Testis (tissue), 3 donors: ENCODE measurements around the gene EFNB3. TPM values are rescaled to one million over a fixed set of nuclear protein-coding genes. Genes with fewer than 3 reads are reported as not detected.

ENCODE experiments used
- DNase-seq: peaks from one replicate; pipeline ENCODE4 v3.0.0-alpha.2; 2019
- H3K27ac ChIP-seq, 2 donors: fragments of 200-600 bp; sonication (generic); one replicate each; pipeline ENCODE4 v1.5.1; 2019
- H3K27me3 ChIP-seq: fragments of 200-600 bp; sonication (generic); one replicate; pipeline ENCODE4 v1.5.1; 2019
- H3K36me3 ChIP-seq: fragments of 200-600 bp; sonication (generic); one replicate; pipeline ENCODE4 v1.5.1; 2017; ENCODE audit warnings: low read depth; ENCODE audit errors: missing control alignments
- H3K4me1 ChIP-seq: fragments of 200-600 bp; sonication (generic); one replicate; pipeline ENCODE4 v1.5.1; 2019
- H3K4me3 ChIP-seq, 2 donors: fragments of 200-600 bp; sonication (generic); one replicate each; pipeline ENCODE4 v1.5.1; 2017 to 2019
- H3K9me3 ChIP-seq: fragments of 200-600 bp; sonication (generic); one replicate; pipeline ENCODE4 v1.5.1; 2017
- CTCF ChIP-seq, 3 experiments: fragments of 450-650 bp in 2 of 3; fragments of 200-600 bp in 1 of 3; sonication (generic) in 1 of 3; IDR thresholded peaks; one replicate each; pipeline ENCODE4 v1.5.1; 2016 to 2019; ENCODE audit warnings: antibody characterized with exemption in 3 of 3, mild to moderate bottlenecking in 2 of 3, moderate library complexity in 1 of 3
- POLR2A ChIP-seq: fragments of 450-650 bp; IDR thresholded peaks from one replicate; pipeline ENCODE4 v1.6.1; 2017; ENCODE audit warnings: antibody characterized with exemption, mild to moderate bottlenecking, moderate library complexity
- WGBS, 2 donors: methylation state at CpG; one replicate each; pipeline ENCODE4 v1.1.5; 2018; 5-methylcytosine and 5-hydroxymethylcytosine counted together
- intact Hi-C: fragments of 100-400 bp; cut with DNase I; formaldehyde crosslinking; loops from one replicate; pipeline ENCODE4 v1.15.1; 2023; ENCODE audit warnings: low total_unique reads
- polyA plus RNA-seq: library from polyadenylated mRNA; stranded (reverse); fragments of 350-450 nt; fragmentation: Illumina TruSeq; extraction: RNeasy Lipid Tissue Mini Kit (QIAGEN cat#74804); gene quantifications from one replicate; pipeline ENCODE4 v1.2.3, GENCODE V29; 2014; ENCODE audit warnings: low read depth, low replicate concordance; ENCODE audit not compliant: insufficient read depth
- total RNA-seq, 2 donors: library from RNA; depleted of rRNA; stranded (reverse); fragments of >200 nt; gene quantifications; one replicate each; pipeline ENCODE4 v1.2.3, GENCODE V29; 2016

Gene EFNB3
- total and polyA plus RNA-seq, 3 donors from 2014 or later = 0.93 to 3.5 (median 2.0) TPM

- H3K4me3 ChIP-seq = no peak overlapping the region
- intact Hi-C loops = no loop called here
- no peak for DNase-seq
- H3K9me3 ChIP-seq = no peaks in the 10 kb centered on the region
- H3K36me3 ChIP-seq = no peaks in the 10 kb centered on the region
- peaks cover 12% of the 10 kb centered on the region for H3K4me1 ChIP-seq
- no peak for TF ChIP-seq POLR2A
- TF ChIP-seq CTCF (IDR thresholded peaks at IDR 0.05) = no peak
- no peak overlapping the region for H3K27ac ChIP-seq
- H3K27me3 ChIP-seq = no peaks in the 10 kb centered on the region
- 75 to 79% methylated on average over 5 to 9 of the region's 9 CpGs for WGBS, 2 donors
These were observed 14.7 kb downstream of the EFNB3 start for GRCh38 chr17:7719661-7720060.

GRCh38 chr17:7720125-7720524, 15.1 kb downstream of the EFNB3 start:
- Histone ChIP-seq H3K4me3 (no peak overlapping the region), H3K36me3 (no peaks in the 10 kb centered on the region), H3K9me3 (no peaks in the 10 kb centered on the region), H3K27me3 (no peaks in the 10 kb centered on the region), H3K27ac (no peak overlapping the region), H3K4me1 (peaks cover 12% of the 10 kb centered on the region)
- WGBS, 2 donors = 62 to 77% methylated on average over 4 of the region's 4 CpGs
- TF ChIP-seq POLR2A (no peak), CTCF (IDR thresholded peaks at IDR 0.05) (no peak)
- intact Hi-C loops = no loop called here
- DNase-seq = no peak

GRCh38 chr17:7721612-7722011, 16.6 kb downstream of the EFNB3 start:
- WGBS, 2 donors = 68 to 85% methylated on average over 2 of the region's 2 CpGs
- no peak overlapping the region for H3K27ac ChIP-seq
- no peaks in the 10 kb centered on the region for H3K36me3 ChIP-seq
- no peak for DNase-seq
- no peaks in the 10 kb centered on the region for H3K27me3 ChIP-seq
- H3K9me3 ChIP-seq = no peaks in the 10 kb centered on the region
- intact Hi-C loops = no loop called here
- no peak for TF ChIP-seq CTCF (IDR thresholded peaks at IDR 0.05)
- no peak for TF ChIP-seq POLR2A
- peaks cover 9% of the 10 kb centered on the region for H3K4me1 ChIP-seq
- no peak overlapping the region for H3K4me3 ChIP-seq

GRCh38 chr17:7727886-7728285, 22.9 kb downstream of the EFNB3 start:
- Histone ChIP-seq H3K36me3 (no peaks in the 10 kb centered on the region), H3K9me3 (no peaks in the 10 kb centered on the region), H3K27me3 (no peaks in the 10 kb centered on the region), H3K4me3 (no peak overlapping the region), H3K4me1 (no peaks in the 10 kb centered on the region), H3K27ac (no peak overlapping the region)
- DNase-seq = no peak
- intact Hi-C loops = no loop called here
- 76 to 81% methylated on average over 3 of the region's 3 CpGs for WGBS, 2 donors
- TF ChIP-seq CTCF (IDR thresholded peaks at IDR 0.05) (no peak), POLR2A (no peak)

GRCh38 chr17:7729816-7730215, 24.8 kb downstream of the EFNB3 start:
- Histone ChIP-seq H3K36me3 (no peaks in the 10 kb centered on the region), H3K27ac (no peak overlapping the region), H3K4me1 (no peaks in the 10 kb centered on the region), H3K4me3 (no peak overlapping the region), H3K9me3 (no peaks in the 10 kb centered on the region), H3K27me3 (no peaks in the 10 kb centered on the region)
- TF ChIP-seq POLR2A = no peak
- TF ChIP-seq CTCF (IDR thresholded peaks at IDR 0.05) = no peak
- intact Hi-C loops = no loop called here
- no peak for DNase-seq
- WGBS, 2 donors = 65 to 73% methylated on average over 1 of the region's 1 CpG
